Activated B cell treated with CpG ODN at 0.5 μM for 24 hours (primary cell): ENCODE data around the gene VWCE. TPM values are rescaled to one million over a fixed set of nuclear protein-coding genes. Genes with fewer than 3 reads are reported as not detected.

Experiments used
- ATAC-seq: fragments of 200-7000 bp; cut with Tn5 transposase; one replicate; pipeline ENCODE4 v1.10.0; 2021; ENCODE audit warnings: low read depth, mild to moderate bottlenecking, moderate library complexity
- CTCF ChIA-PET: fragments of 350-600 bp; sonication (Branson Sonifier 250); formaldehyde crosslinking; loops from one replicate; lab custom pipeline; 2021; ENCODE audit warnings: antibody characterized with exemption; lab: Charles Lee
- POLR2A ChIA-PET: fragments of 350-600 bp; sonication (Branson Sonifier 250); formaldehyde crosslinking; loops from one replicate; lab custom pipeline; 2021; ENCODE audit warnings: antibody characterized with exemption; lab: Charles Lee
- DNase-seq: peaks from one replicate; pipeline ENCODE4 v3.0.0; 2022
- H3K27ac Mint-ChIP-seq: one replicate; pipeline ENCODE4 v1.8.0; 2020; ENCODE audit warnings: mixed read lengths
- H3K27me3 Mint-ChIP-seq: one replicate; pipeline ENCODE4 v1.8.0; 2021; ENCODE audit warnings: mixed read lengths
- H3K36me3 Mint-ChIP-seq: one replicate; pipeline ENCODE4 v1.8.0; 2021; ENCODE audit warnings: low read depth, mixed read lengths
- H3K4me1 Mint-ChIP-seq: one replicate; pipeline ENCODE4 v1.8.0; 2021; ENCODE audit warnings: mixed read lengths
- H3K4me3 Mint-ChIP-seq: one replicate; pipeline ENCODE4 v1.8.0; 2020; ENCODE audit warnings: mild to moderate bottlenecking, mixed read lengths
- H3K9me3 Mint-ChIP-seq: one replicate; pipeline ENCODE4 v1.8.0; 2020; ENCODE audit warnings: mixed read lengths
- CTCF ChIP-seq: fragments of 200-600 bp; IDR thresholded peaks from one replicate; pipeline ENCODE4 v1.8.0; 2022; ENCODE audit warnings: antibody characterized with exemption, mild to moderate bottlenecking
- intact Hi-C: fragments of 100-400 bp; cut with micrococcal nuclease; formaldehyde crosslinking; loops from one replicate; pipeline ENCODE4 v1.15.1; 2024
- total RNA-seq: library from RNA; stranded (reverse); gene quantifications from 2 replicates; pipeline ENCODE4 v1.2.3, GENCODE V29; 2022

The VWCE gene
- total RNA-seq, 1 donor from 2014 or later, result 1.3 TPM

- Mint-ChIP-seq H3K27me3 (peaks cover 10% of the 10 kb centered on the region), H3K4me1 (peaks cover 9% of the 10 kb centered on the region), H3K36me3 (no peaks in the 10 kb centered on the region), H3K27ac (no peak overlapping the region), H3K9me3 (no peaks in the 10 kb centered on the region), H3K4me3 (no peak overlapping the region)
- CTCF ChIA-PET, result no interaction called here
- intact Hi-C loops, result loop anchor here (10.0 kb wide), 1 partner anchor 294 kb away; the partner anchor contains the start of gene SYT7
- ATAC-seq (no peak), DNase-seq (no peak)
- POLR2A ChIA-PET, result no interaction called here
- no peak for TF ChIP-seq CTCF
Measured at GRCh38 chr11:61290905-61291690, 4.0 kb downstream of the VWCE start.

GRCh38 chr11:61287338-61287977 lies 7.7 kb downstream of the VWCE start:
- ATAC-seq (no peak), DNase-seq (no peak)
- ChIA-PET CTCF (no interaction called here), POLR2A (no interaction called here)
- TF ChIP-seq CTCF, result no peak
- Mint-ChIP-seq H3K27me3 (peaks cover 2% of the 10 kb centered on the region), H3K36me3 (no peaks in the 10 kb centered on the region), H3K27ac (no peak overlapping the region), H3K4me1 (no peaks in the 10 kb centered on the region), H3K9me3 (peaks cover 3% of the 10 kb centered on the region), H3K4me3 (no peak overlapping the region)
- intact Hi-C loops, result no loop called here

GRCh38 chr11:61283613-61284012 lies 11.5 kb downstream of the VWCE start:
- no peak for TF ChIP-seq CTCF
- Mint-ChIP-seq H3K4me3 (no peak overlapping the region), H3K27ac (no peak overlapping the region), H3K4me1 (no peaks in the 10 kb centered on the region), H3K36me3 (no peaks in the 10 kb centered on the region), H3K27me3 (no peaks in the 10 kb centered on the region), H3K9me3 (peaks cover 5% of the 10 kb centered on the region)
- intact Hi-C loops, result no loop called here
- ATAC-seq (no peak), DNase-seq (no peak)
- CTCF ChIA-PET, result no interaction called here
- POLR2A ChIA-PET, result no interaction called here

- no peaks in the 10 kb centered on the region for H3K36me3 Mint-ChIP-seq
- peaks cover 5% of the 10 kb centered on the region for H3K9me3 Mint-ChIP-seq
- intact Hi-C loops, result no loop called here
- H3K4me3 Mint-ChIP-seq, result no peak overlapping the region
- ATAC-seq (peak; percentile 37), DNase-seq (no peak)
- ChIA-PET CTCF (no interaction called here), POLR2A (interaction anchor here (0.5 to 1.0 kb wide), 2 partner anchors 11 to 12 kb away, joined by 3 read pairs; no protein-coding TSS in a partner anchor)
- no peak for TF ChIP-seq CTCF
- H3K4me1 Mint-ChIP-seq, result no peaks in the 10 kb centered on the region
- no peaks in the 10 kb centered on the region for H3K27me3 Mint-ChIP-seq
- H3K27ac Mint-ChIP-seq, result no peak overlapping the region
Measured at GRCh38 chr11:61281581-61282250, 13.4 kb downstream of the VWCE start.
